GM18873 (cell line): Measurements from ENCODE around the gene SKA2.
"Not testable (repeated sequence)": the region's sequence is repeated elsewhere in the genome, so short reads cannot be mapped to it uniquely, and the experiment has no call there.

Experiments used
- ATAC-seq: cut with Tn5 transposase; IDR thresholded peaks from one replicate; pipeline ENCODE4 v1.9.1; 2021; ENCODE audit warnings: mild to moderate bottlenecking, moderate library complexity, moderate number of reproducible peaks; ENCODE audit not compliant: unreplicated experiment, low FRiP score

SKA2 gene

DNA sequence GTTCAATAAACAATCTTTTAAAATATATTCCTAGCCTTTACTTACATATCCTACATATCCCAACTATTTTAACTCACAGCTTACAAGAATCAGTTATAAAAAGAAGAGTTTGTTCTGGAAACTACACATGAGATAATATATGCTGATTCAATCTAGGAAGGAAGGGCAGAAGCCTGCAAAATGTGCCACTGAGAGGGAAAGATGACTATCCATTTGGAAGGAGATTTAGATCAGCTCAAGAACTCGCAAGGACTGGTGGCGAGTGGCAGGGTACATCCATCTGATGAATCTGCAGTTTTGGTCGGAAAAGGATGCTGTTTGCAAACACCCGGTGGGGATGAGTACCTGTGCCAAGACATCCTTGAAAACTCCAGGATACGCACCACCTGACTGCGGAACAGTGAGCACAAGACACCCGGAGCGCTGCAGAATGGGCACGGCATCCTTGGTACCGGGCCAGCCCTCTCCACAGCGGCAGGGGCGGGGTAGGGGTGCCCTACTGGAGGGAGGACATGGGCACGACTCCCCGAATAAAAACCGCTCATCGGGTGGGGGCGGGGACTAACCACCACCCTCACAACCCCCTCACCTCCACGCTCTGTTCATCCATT, 49.0 kb downstream of the SKA2 start:
- ATAC-seq: peak; percentile 15

DNA sequence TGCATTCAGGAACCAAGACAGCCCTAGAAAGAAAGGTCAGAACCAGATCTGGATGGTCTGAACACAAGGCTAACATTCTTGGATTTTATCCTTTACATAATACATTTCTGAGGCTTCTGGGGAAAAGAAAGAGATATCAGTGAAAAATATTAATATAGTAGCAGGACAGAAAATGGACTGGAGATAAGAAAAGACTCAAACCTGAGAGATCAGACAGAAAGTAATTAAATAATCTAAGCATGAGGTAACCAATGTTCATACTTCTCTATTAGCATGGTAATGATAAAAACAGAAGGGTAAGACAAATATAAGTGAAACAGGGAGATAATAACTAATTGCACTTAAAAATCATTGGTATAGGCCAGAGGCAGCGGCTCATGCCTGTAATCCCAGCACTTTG, 53.8 kb downstream of the SKA2 start:
- ATAC-seq: no peak

DNA sequence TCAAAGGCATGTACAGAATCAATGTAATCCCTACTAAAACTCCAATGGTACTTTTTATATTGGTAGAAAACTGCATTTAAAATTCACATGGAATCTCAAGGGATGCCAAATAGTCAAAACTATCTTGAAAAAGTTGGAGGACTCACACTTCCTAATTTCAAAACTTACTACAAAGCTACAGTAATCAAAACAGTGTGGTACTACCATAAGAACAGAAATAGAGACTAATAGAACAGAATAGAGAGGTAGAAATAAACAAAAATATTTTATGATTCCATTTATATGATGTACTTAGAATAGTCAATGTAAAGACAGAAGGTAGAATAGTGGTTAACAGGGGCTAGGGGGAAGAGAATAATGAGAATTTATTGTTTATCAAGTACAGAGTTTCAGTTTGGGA, 57.1 kb downstream of the SKA2 start:
- ATAC-seq: no peak

DNA sequence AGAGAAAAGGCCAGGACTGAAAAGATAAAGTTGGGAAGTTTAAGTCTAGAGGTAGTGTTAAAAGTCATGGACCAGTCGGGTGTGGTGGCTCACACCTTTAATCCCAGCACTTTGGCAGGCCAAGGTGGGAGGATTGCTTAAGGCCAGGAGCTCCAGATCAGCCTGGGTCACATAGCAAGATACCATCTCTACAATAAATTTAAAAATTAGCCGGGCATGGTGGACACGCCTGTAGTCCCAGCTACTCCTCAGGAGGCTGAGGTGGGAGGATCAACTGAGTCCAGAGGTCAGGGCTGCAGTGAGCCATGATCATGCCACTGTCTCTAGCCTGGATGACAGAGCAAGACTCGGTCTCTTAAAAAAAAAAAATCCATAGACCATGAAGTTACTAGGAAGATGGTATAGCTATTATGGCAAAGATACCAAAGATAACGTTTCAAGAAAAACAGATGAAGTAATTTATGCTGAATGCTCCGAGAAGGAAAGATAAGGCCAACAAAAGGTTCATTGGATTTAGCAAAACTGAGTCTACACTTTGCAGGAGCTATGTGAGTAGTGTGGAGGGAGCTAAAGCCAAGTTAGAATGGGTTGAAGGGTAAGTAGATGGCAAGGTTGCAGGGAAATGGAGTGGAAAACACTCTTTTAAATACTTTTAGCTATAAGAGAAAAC, 60.0 kb downstream of the SKA2 start:
- ATAC-seq: no peak

DNA sequence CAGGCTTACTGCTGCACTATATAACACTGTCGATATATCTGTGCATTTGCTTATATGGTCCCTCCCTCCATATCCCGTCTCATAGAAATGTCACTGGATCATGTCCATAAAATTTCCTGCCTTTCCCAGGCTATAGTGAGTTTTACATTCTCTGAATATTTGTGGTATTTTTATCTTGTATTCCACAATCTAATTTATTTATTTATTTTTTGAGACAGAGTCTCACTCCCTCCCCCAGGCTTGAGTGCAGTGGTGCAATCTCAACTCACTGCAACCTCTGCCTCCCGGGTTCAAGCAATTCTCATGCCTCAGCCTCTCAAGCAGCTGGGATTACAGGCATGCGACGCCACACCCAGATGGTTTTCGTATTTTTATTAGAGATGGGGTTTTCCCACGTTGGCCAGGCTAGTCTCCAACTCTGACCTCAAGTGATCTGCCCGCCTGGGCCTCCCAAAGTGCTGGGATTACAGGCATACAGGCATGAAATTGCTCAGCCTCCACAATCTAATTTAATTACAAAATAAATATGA, 61.2 kb downstream of the SKA2 start:
- ATAC-seq: no peak

DNA sequence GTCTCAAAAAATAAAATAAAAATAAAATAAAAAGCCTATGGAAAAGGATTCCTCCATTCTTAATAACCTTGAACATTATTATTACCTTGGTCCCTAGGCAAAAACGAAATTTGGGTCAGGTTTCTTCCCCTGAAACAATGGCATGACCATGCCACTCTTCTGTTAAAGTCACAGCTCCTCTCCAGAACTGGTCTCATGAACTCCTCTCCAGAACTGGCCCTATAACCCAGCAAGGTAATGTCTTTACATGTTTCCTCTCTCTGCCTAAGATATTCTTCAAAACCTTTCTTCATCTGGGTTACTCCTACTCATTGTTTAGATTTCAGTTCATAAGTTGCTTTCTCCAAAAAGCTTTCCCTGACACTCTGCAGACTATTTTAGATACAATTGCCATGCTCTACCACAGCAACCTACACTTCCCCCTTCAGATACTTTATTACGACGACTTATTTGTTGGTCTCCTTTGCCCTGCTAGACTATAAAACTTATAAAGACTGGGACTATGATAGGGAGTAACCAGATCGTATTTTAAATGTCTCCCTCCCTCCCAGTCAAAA, 61.8 kb downstream of the SKA2 start:
- ATAC-seq: no peak

DNA sequence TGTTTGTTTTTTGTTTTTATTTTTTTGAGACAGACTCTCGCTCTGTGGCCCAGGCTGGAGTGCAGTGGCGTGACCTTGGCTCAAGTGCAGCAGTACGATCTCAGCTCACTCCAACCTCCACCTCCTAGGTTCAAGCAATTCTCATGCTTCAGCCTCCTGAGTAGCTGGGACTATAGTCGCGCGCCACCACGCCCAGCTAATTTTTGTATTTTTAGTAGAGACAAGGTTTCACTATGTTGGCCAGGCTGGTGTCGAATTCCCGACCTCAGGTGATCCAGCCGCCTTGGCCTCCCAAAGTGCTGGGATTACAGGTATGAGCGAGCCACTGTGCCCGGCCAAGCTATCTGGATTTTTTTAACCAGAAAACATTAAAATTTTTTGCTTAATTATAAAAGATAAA, 64.4 kb downstream of the SKA2 start:
- ATAC-seq: not testable (repeated sequence)

DNA sequence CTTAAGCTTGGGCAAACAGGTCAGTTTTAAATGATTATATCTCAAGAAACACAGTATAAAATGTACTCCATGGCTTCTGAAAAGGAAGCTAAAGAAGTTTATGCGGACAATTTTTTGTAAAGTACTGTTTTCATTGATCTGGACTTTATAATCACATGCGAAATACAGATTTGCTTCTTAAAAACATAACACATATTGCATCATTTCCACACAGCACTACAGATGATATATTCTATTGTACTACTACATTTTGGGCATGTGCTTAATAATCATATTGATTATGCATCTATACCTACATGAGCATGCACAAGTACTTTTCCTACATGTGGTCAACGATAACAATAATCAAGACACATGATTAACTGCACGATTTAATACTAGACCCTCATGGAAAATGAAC, 70.8 kb downstream of the SKA2 start:
- ATAC-seq: no peak

DNA sequence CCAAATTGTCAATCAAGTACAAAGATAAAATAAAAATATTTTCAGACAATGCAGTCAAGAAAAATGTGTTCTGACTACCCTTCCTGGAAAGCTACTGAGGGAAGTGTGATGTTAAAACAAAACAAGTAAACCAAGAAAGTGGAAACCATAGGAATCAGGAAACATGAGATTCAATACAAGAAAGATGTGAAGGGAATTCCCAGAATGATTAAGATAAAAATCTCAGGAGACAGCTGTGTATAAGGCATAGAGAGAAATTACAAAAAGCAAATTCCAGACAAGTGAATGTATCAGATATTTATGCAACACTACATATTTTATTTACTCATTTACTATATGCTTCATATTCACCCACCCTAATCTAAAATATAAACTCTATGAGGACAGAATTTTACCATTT, 80.5 kb downstream of the SKA2 start:
- ATAC-seq: no peak

DNA sequence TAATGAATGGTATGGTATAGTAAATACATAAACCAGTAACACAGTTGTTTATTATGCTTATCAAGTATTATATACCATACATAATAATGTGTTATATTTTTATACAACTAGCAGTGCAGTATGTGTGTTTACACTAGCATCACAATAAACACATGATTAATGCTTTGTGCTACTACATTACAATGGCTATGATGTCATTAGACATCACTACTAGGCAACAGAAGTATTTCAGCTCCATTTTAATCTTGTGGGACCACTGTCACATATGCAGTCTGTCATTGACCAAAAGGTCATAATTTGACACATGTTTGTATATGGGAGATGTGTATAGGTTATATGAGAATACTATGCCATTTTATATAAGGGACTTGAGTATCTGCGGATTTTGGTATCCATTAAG, 81.0 kb downstream of the SKA2 start:
- no peak for ATAC-seq

DNA sequence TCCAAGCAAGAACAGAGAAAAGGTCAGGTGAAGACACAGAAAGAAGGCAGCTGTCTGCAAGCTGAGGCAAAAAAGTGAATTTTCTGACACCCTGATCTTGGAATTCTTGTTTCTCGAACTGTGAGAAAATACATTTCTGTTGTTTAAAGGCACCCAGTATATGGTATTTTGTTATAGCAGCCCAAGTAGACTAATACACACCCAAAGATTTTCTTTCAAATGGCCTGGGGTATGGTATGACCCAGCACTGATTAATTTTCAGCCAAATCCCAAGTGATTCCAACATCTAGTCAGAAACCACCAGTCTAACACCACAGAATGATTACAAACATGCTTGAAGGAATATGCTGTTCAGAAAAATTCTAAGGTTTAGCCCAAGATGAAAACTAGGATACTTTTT, 85.1 kb downstream of the SKA2 start:
- ATAC-seq: no peak

DNA sequence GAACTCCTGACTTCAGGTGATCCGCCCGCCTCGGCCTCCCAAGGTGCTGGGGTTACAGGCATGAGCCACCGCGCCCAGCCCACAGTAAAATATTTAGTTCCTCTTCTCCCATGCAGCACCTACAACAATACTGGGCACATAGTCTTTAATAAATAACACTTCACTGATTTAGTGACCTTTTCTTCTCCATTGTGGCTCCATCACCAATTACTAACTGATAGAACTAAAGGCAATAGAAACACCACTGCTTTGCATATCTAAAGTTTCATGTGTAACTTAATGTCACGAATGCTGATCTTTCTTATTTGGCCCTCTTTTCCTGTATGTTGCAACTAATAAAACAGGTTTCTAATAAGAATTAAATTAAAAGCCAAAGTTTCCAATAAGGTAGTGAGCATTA, 87.2 kb downstream of the SKA2 start:
- no peak for ATAC-seq

DNA sequence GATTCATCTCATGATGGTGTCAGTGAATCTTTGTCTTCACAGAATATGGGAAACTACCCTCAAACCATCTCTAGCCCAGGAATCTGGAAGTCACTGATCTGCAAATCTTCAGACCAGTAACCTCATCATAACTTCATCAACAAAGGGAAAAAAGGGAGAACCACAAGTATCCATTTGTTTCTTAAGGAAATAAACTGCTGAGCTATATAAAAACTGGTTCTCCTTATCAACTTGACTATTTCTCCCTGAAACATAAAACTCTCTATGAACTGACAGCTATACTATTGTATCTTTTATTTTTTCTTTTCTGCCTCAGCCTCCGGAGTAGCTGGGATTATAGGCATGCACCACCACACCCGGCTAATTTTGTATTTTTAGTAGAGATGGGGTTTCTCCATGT, 87.6 kb downstream of the SKA2 start:
- no peak for ATAC-seq

DNA sequence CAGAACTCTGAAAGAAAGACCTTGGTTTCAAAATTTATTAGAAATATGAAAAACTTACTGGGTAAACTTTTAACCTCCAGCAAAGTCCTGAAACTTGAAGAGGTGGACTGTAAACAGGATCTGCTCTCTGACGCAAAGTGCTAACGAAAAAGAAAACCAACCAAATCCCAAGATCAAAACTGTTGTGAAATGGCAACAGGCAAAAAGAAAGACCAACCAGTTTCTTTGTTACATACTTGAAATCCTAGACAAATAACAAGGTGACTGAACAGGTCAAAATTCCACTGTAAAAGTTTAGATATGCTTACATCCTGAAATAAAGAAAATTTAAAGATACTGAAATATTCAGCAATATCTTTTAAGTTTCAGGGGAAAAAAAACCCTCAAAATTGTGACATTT, 92.5 kb downstream of the SKA2 start:
- no peak for ATAC-seq
